H1 (cell line): ENCODE results near the gene TMEM169. TPM values are rescaled to one million over a fixed set of nuclear protein-coding genes. Genes with fewer than 3 reads are reported as not detected.

Experiments used
- CTCF ChIA-PET: fragments of 300-600 bp; sonication (Branson Sonifier 250); formaldehyde crosslinking; loops from one replicate; lab custom pipeline; 2021; ENCODE audit not compliant: partially characterized antibody; lab: Charles Lee
- POLR2A ChIA-PET: fragments of 300-600 bp; sonication (Branson Sonifier 250); formaldehyde crosslinking; loops from one replicate; lab custom pipeline; 2021; ENCODE audit warnings: inconsistent platforms; ENCODE audit not compliant: partially characterized antibody; lab: Charles Lee
- DNase-seq, 2 experiments: peaks; one replicate each; pipeline versions ENCODE4 v3.0.0 to v3.0.0-alpha.2; 2010 to 2022; ENCODE audit warnings: low spot score in 2 of 2, low read depth in 1 of 2, mixed read lengths in 1 of 2
- FAIRE-seq: peaks from 2 replicates; lab custom pipeline; 2011; peaks lifted over from hg19 to GRCh38; lab: Jason Lieb, UNC
- H2AFZ ChIP-seq: 2 replicates; pipeline ENCODE4 v1.8.1; 2012; ENCODE audit warnings: low read length, inconsistent platforms
- H2AK5ac ChIP-seq: 2 replicates; pipeline ENCODE4 v1.6.1; 2013; ENCODE audit warnings: low read depth, low read length
- H2BK120ac ChIP-seq: replicated peaks from 2 replicates; pipeline ENCODE3; 2013; ENCODE audit warnings: low read depth, low read length, inconsistent platforms
- H2BK12ac ChIP-seq: 2 replicates; pipeline ENCODE4 v1.6.1; 2013; ENCODE audit warnings: low read depth, low read length
- H2BK15ac ChIP-seq: 2 replicates; pipeline ENCODE4 v1.6.1; 2013; ENCODE audit warnings: low read length
- H2BK20ac ChIP-seq: 2 replicates; pipeline ENCODE4 v1.6.1; 2013; ENCODE audit warnings: low read length
- H2BK5ac ChIP-seq: 2 replicates; pipeline ENCODE4 v1.6.1; 2013; ENCODE audit warnings: low read depth, low read length
- H3K14ac ChIP-seq: 2 replicates; pipeline ENCODE4 v1.6.1; 2013; ENCODE audit warnings: inconsistent platforms; ENCODE audit not compliant: insufficient read length
- H3K18ac ChIP-seq: 2 replicates; pipeline ENCODE4 v1.6.1; 2013; ENCODE audit warnings: low read length; ENCODE audit errors: extremely low read depth
- H3K23ac ChIP-seq: 2 replicates; pipeline ENCODE4 v1.6.1; 2013; ENCODE audit warnings: inconsistent platforms; ENCODE audit not compliant: insufficient read length
- H3K23me2 ChIP-seq: 2 replicates; pipeline ENCODE4 v1.6.1; 2013; ENCODE audit warnings: low read depth, low read length
- H3K27ac ChIP-seq: 2 replicates; pipeline ENCODE4 v1.6.1; 2011; ENCODE audit warnings: low read depth, low read length, inconsistent platforms
- H3K27me3 ChIP-seq, 4 experiments: replicated peaks in 1 of 4; 1 replicate in 1 of 4; 2 replicates in 3 of 4; pipeline versions ENCODE4 v1.6.1 to v1.8.1; 2011 to 2013; ENCODE audit warnings: low read length in 3 of 4, mild to moderate bottlenecking in 3 of 4, inconsistent platforms in 2 of 4, mixed read lengths in 2 of 4, moderate library complexity in 1 of 4; ENCODE audit not compliant: control insufficient read depth in 3 of 4, insufficient read depth in 3 of 4; ENCODE audit errors: extremely low read depth in 1 of 4
- H3K36me3 ChIP-seq, 4 experiments: 2 replicates each; pipeline versions ENCODE4 v1.6.1 to v1.8.1; 2011 to 2013; ENCODE audit warnings: mild to moderate bottlenecking in 4 of 4, low read length in 3 of 4, moderate library complexity in 2 of 4, control low read depth in 1 of 4, inconsistent platforms in 1 of 4; ENCODE audit not compliant: insufficient read depth in 4 of 4, control insufficient read depth in 2 of 4
- H3K4ac ChIP-seq: replicated peaks from 2 replicates; pipeline ENCODE3; 2013; ENCODE audit warnings: low read length, low read depth, mixed read lengths, inconsistent platforms; ENCODE audit not compliant: insufficient read length
- H3K4me1 ChIP-seq, 4 experiments: replicated peaks in 1 of 4; 1 replicate in 1 of 4; 2 replicates in 3 of 4; pipeline versions ENCODE4 v1.6.1 to v1.8.1; 2011 to 2013; ENCODE audit warnings: low read length in 3 of 4, inconsistent platforms in 2 of 4, mixed read lengths in 1 of 4; ENCODE audit not compliant: insufficient read depth in 4 of 4, control insufficient read depth in 3 of 4
- H3K4me2 ChIP-seq, 2 experiments: 2 replicates each; pipeline versions ENCODE4 v1.6.1 to v1.8.1; 2011 to 2013; ENCODE audit warnings: low read depth in 2 of 2, low read length in 2 of 2, control low read depth in 1 of 2, inconsistent platforms in 1 of 2, mild to moderate bottlenecking in 1 of 2; ENCODE audit not compliant: insufficient read depth in 1 of 2
- H3K4me3 ChIP-seq, 4 experiments: fragments of 200-600, 300-600 bp in 1 of 4; sonication (generic), shearing (Covaris generic), sonication (Bioruptor Twin) in 1 of 4; 2 replicates each; pipeline versions ENCODE4 v1.5.1 to v1.8.1; 2011 to 2016; ENCODE audit warnings: low read length in 4 of 4, low read depth in 3 of 4, control low read depth in 2 of 4, inconsistent platforms in 2 of 4, mild to moderate bottlenecking in 2 of 4, mixed read lengths in 1 of 4, moderate library complexity in 1 of 4; ENCODE audit not compliant: insufficient read depth in 2 of 4; ENCODE audit errors: extremely low read depth in 1 of 4
- H3K56ac ChIP-seq: replicated peaks from 2 replicates; pipeline ENCODE3; 2013; ENCODE audit warnings: low read depth, mild to moderate bottlenecking, mixed read lengths, low read length, inconsistent platforms; ENCODE audit not compliant: insufficient read length
- H3K79me1 ChIP-seq: 2 replicates; pipeline ENCODE4 v1.6.1; 2013; ENCODE audit warnings: low read depth, low read length, control low read depth
- H3K79me2 ChIP-seq, 2 experiments: 2 replicates each; pipeline versions ENCODE4 v1.6.1 to v1.8.1; 2012 to 2013; ENCODE audit warnings: low read length in 2 of 2, mild to moderate bottlenecking in 2 of 2, inconsistent platforms in 1 of 2; ENCODE audit not compliant: insufficient read depth in 2 of 2, control insufficient read depth in 1 of 2
- H3K9ac ChIP-seq, 4 experiments: replicated peaks in 1 of 4; 1 replicate in 1 of 4; 2 replicates in 3 of 4; pipeline versions ENCODE4 v1.6.1 to v1.8.1; 2011 to 2013; ENCODE audit warnings: low read depth in 3 of 4, low read length in 3 of 4, control low read depth in 2 of 4, mild to moderate bottlenecking in 2 of 4, moderate library complexity in 2 of 4, inconsistent platforms in 1 of 4; ENCODE audit errors: extremely low read depth in 1 of 4
- H3K9me3 ChIP-seq, 2 experiments: 2 replicates each; pipeline versions ENCODE4 v1.6.1 to v1.8.1; 2012 to 2013; ENCODE audit warnings: mild to moderate bottlenecking in 2 of 2, moderate library complexity in 2 of 2, control low read depth in 1 of 2, inconsistent platforms in 1 of 2, low read depth in 1 of 2, low read length in 1 of 2, mixed read lengths in 1 of 2; ENCODE audit not compliant: insufficient read depth in 2 of 2
- H4K20me1 ChIP-seq, 2 experiments: replicated peaks in 1 of 2; 2 replicates each; pipeline versions ENCODE3 to v1.8.1; 2011 to 2013; ENCODE audit warnings: inconsistent platforms in 2 of 2, low read length in 2 of 2, mild to moderate bottlenecking in 1 of 2; ENCODE audit not compliant: insufficient read depth in 2 of 2, control insufficient read depth in 1 of 2
- H4K5ac ChIP-seq: 2 replicates; pipeline ENCODE4 v1.6.1; 2013; ENCODE audit warnings: low read length, low read depth, mixed read lengths, inconsistent platforms; ENCODE audit not compliant: insufficient read length
- H4K8ac ChIP-seq: 2 replicates; pipeline ENCODE4 v1.8.0; 2013; ENCODE audit warnings: mild to moderate bottlenecking, moderate library complexity, low read length, inconsistent platforms; ENCODE audit not compliant: insufficient read depth; ENCODE audit errors: extremely low read depth
- H4K91ac ChIP-seq: replicated peaks from 2 replicates; pipeline ENCODE3; 2013; ENCODE audit warnings: low read length, mixed read lengths, inconsistent platforms; ENCODE audit not compliant: insufficient read length
- ATF3 ChIP-seq: IDR thresholded peaks from 2 replicates; pipeline ENCODE4 v1.6.1; 2011; ENCODE audit warnings: low read depth, mild to moderate bottlenecking, low read length; ENCODE audit not compliant: insufficient read depth
- CTCF ChIP-seq, 3 experiments: IDR thresholded peaks; 1 replicate in 2 of 3; 2 replicates in 1 of 3; pipeline versions ENCODE4 v1.5.1 to v1.6.1; 2011; ENCODE audit warnings: low read length in 3 of 3, mild to moderate bottlenecking in 3 of 3, inconsistent platforms in 2 of 3, low read depth in 1 of 3, moderate library complexity in 1 of 3; ENCODE audit not compliant: insufficient read depth in 1 of 3; ENCODE audit errors: control extremely low read depth in 1 of 3
- MAX ChIP-seq: IDR thresholded peaks from 2 replicates; pipeline ENCODE4 v1.6.1; 2012; ENCODE audit warnings: inconsistent platforms
- TBP ChIP-seq: IDR thresholded peaks from 2 replicates; pipeline ENCODE4 v1.6.1; 2011; ENCODE audit warnings: low read depth, low read length, improper control_type of control experiment
- WGBS, 2 experiments: shearing (Covaris generic) in 1 of 2; methylation state at CpG; one replicate each; pipeline versions ENCODE4 v1.1.6 to v1.1.7; 2013 to 2015; ENCODE audit warnings: low lambda C conversion rate in 2 of 2, mixed read lengths in 2 of 2, inconsistent platforms in 1 of 2, low coverage in 1 of 2, missing lambda C conversion rate in 1 of 2; ENCODE audit not compliant: insufficient replicate concordance in 2 of 2, insufficient coverage in 1 of 2, insufficient read length in 1 of 2; ENCODE audit errors: extremely low coverage in 1 of 2, missing lambda C conversion rate in 1 of 2; 5-methylcytosine and 5-hydroxymethylcytosine counted together
- long read RNA-seq, 2 experiments: library from RNA in 1 of 2; library from capped mRNA in 1 of 2; stranded (forward); transcript quantifications; one replicate each; pipeline ENCODE4 v2.0.0, GENCODE V29; 2021; ENCODE audit warnings: inconsistent platforms in 1 of 2
- polyA minus RNA-seq, 3 experiments: library from RNA; depleted of rRNA, polyadenylated mRNA; stranded (reverse); fragments of >200 nt; gene quantifications; 1 replicate in 2 of 3; 2 replicates in 1 of 3; pipeline ENCODE4 v1.2.3, GENCODE V29; 2011
- polyA plus RNA-seq, 7 experiments: library from polyadenylated mRNA; depleted of rRNA in 3 of 7; stranded (reverse) in 5 of 7; unstranded in 2 of 7; fragments of >200 nt in 5 of 7; fragments of 200-250 nt in 2 of 7; gene quantifications; 1 replicate in 5 of 7; 2 replicates in 1 of 7; 4 replicates in 1 of 7; pipeline versions ENCODE4 v1.2.1 to v1.2.3, GENCODE V29; 2011 to 2013; ENCODE audit warnings: missing spikeins in 2 of 7, mixed read lengths in 2 of 7
- total RNA-seq: library from RNA; stranded (reverse); fragmentation: NEBNext Ultra II Directional; extraction: Animal tissue kit (Norgen Biotek cat#: 25700); gene quantifications from 2 replicates; pipeline ENCODE4 v1.2.1, GENCODE V29; 2021

Gene TMEM169, protein sequence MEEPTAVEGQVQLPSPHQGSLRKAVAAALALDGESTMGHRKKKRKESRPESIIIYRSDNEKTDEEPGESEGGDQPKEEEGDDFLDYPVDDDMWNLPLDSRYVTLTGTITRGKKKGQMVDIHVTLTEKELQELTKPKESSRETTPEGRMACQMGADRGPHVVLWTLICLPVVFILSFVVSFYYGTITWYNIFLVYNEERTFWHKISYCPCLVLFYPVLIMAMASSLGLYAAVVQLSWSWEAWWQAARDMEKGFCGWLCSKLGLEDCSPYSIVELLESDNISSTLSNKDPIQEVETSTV
- total RNA-seq (2.4 and 2.5 TPM in 2 replicates), polyA plus RNA-seq (2011; rRNA removed) (0.41 and 0.75 TPM in 2 replicates), polyA minus RNA-seq (2011; rRNA and poly(A)+ RNA removed) (0.68 and 4.0 TPM in 2 replicates)
- 0.89 TPM for polyA plus RNA-seq (2011; cell fraction: cytosol; rRNA removed)
- polyA plus RNA-seq (2011; cell fraction: nucleus; rRNA removed): 0.77 TPM
- 1.1 to 2.0 TPM (median 1.7 TPM) in 4 replicates for polyA plus RNA-seq (2012, experiment 1 of 2)
- 0.60 TPM for polyA plus RNA-seq (2012, experiment 2 of 2)
- polyA plus RNA-seq (2013, experiment 1 of 2): 3.5 TPM
- 3.3 TPM for polyA plus RNA-seq (2013, experiment 2 of 2)
- 3.1 TPM for polyA minus RNA-seq (2011; cell fraction: cytosol; rRNA and poly(A)+ RNA removed)
- 0.80 TPM for polyA minus RNA-seq (2011; cell fraction: nucleus; rRNA and poly(A)+ RNA removed)
- long read RNA-seq, experiment 1, partial matches to known transcripts: 0 of 2 reads
- long read RNA-seq, experiment 1, other reads (novel, unspliced or antisense): 1 of 2 reads
- long read RNA-seq, experiment 2: 0 reads

DNA sequence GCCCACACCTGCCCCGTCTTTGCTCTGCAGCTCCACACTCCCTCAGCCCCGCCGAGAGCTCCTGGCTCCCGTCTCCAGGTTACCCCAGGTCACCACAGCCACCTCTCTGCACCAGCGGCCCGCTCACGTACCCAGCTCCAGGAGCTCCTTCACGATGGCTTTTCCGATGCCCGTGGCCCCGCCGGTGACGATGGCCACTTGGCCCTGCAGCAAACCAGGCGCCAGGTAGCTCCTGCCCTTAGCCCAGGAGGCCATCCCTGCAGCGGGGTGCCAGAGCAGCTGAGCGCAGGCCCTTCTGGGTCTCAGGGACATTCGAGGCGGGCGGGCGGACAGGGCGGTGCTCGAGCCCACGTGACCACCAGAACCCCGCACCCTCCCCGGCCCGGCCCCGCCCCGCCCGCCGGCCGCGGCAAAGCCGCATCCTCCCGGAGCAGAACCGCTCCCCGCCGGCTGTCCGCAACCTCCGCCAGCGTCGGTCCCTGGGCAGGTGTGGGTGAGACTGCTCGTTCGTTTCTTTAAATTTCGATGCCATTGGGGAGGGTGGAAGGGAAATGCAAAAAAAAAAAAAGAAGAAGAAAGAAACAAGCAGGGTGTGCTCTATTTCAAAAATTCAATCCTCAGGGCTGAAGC lies at the start of gene TMEM169, which contains the start of gene PECR:
TSS of gene TMEM169 (plus strand) at position 433 of the 630 bp plus-strand sequence. CDS start 14,045 bp downstream, outside the sequence.
TSS of gene PECR (minus strand) at position 323 of the 630 bp plus-strand sequence. CDS start at position 255, 68 bp downstream.
- Histone ChIP-seq H4K8ac (peak within 1 kb of the TSS; percentile 95), H3K27me3 (no peaks in the 10 kb centered on the region), H3K56ac (peak within 1 kb of the TSS; percentile 90), H3K14ac (no peak within 1 kb of the TSS), H2BK20ac (no peak within 1 kb of the TSS), H3K23me2 (peaks cover 7% of the 10 kb centered on the region), H2BK15ac (no peak within 1 kb of the TSS), H2BK5ac (peak within 1 kb of the TSS; percentile 80), H4K5ac (peak within 1 kb of the TSS; percentile 100), H2BK12ac (peak within 1 kb of the TSS; percentile 77; the same call in 1 of the 2 replicates), H3K4me3 (peak within 1 kb of the TSS; percentile 53 to 92 (median 81)), H4K91ac (peak within 1 kb of the TSS; percentile 96), H3K36me3 (no peaks in the 10 kb centered on the region), H3K23ac (no peak within 1 kb of the TSS), H3K4me2 (peak within 1 kb of the TSS; percentile 93), H3K9ac (peak within 1 kb of the TSS; percentile 69 to 81 (median 74)), H3K79me1 (no peaks in the 10 kb centered on the region; the same call in 1 of the 2 replicates), H2AK5ac (no peak within 1 kb of the TSS), H2BK120ac (peak within 1 kb of the TSS; percentile 83), H2AFZ (peak within 1 kb of the TSS; percentile 79), H3K4me1 (peaks cover 3 to 15% (median 14%) of the 10 kb centered on the region in 4 experiments; a peak in 5 of 7 replicates), H3K9me3 (no peaks in the 10 kb centered on the region), H3K27ac (peak within 1 kb of the TSS; percentile 37; the same call in 1 of the 2 replicates), H3K4ac (peak within 1 kb of the TSS; percentile 91), H3K79me2 (peaks cover 0 to 16% of the 10 kb centered on the region in 2 experiments; a peak in 1 of 4 replicates), H3K18ac (peak within 1 kb of the TSS; percentile 98), H4K20me1 (peaks cover 0 to 1% of the 10 kb centered on the region in 2 experiments)
- POLR2A ChIA-PET: interaction anchor here (0.6 to 5.6 kb wide), 14 partner anchors 8 to 1964 kb away, joined by 3 to 73 read pairs (median 4); partner anchors contain the start of gene XRCC5
- CTCF ChIA-PET: interaction anchor here (0.8 to 3.9 kb wide), 7 partner anchors 8 to 60 kb away, joined by 3 to 18 read pairs (median 4); partner anchors contain the start of gene XRCC5
- 2% methylated on average over 23 of the region's 44 CpGs; no CpG with 5 or more reads in 1 of the 2 experiments for WGBS, 2 experiments
- DNase-seq (peak in 1 of 2 experiments; percentile 91), FAIRE-seq (no peak)
- peak; percentile 56; the same call in 1 of the 2 replicates for TF ChIP-seq ATF3
- TF ChIP-seq CTCF (IDR thresholded peaks at IDR 0.05; ENCODE audit: control extremely low read depth in 1 of 3, insufficient read depth in 1 of 3, low read depth in 1 of 3, low read length in 3 of 3): peak in 1 of 3 experiments; percentile 0; a peak in 1 of 4 replicates
- peak; percentile 49; the same call in 1 of the 2 replicates for TF ChIP-seq TBP
- peak; percentile 65 for TF ChIP-seq MAX
